Posterior vena cava (tissue), 2 donors: ENCODE results near the gene CALML3. TPM values are rescaled to one million over a fixed set of nuclear protein-coding genes. Genes with fewer than 3 reads are reported as not detected.

ENCODE experiments used
- DNase-seq: peaks from one replicate; pipeline ENCODE4 v3.0.0-alpha.2; 2020; ENCODE audit warnings: low spot score
- intact Hi-C, 2 donors: fragments of 100-400 bp; cut with DNase I; formaldehyde crosslinking; loops; one replicate each; pipeline versions ENCODE4 v1.14.1 to v1.14.2; 2022 to 2023
- total RNA-seq, 2 donors: library from RNA; stranded (reverse); fragmentation: NEBNext Ultra II Directional; extraction: Animal tissue kit (Norgen Biotek cat#: 25700); gene quantifications; one replicate each; pipeline ENCODE4 v1.2.1, GENCODE V29; 2021
- donor health status: DM: yes; HTN: yes; CAD: no.
- donor health status: DM: yes; HTN: yes; CAD: no.

Gene CALML3
- total RNA-seq, 2 donors from 2014 or later, result not detected

DNA sequence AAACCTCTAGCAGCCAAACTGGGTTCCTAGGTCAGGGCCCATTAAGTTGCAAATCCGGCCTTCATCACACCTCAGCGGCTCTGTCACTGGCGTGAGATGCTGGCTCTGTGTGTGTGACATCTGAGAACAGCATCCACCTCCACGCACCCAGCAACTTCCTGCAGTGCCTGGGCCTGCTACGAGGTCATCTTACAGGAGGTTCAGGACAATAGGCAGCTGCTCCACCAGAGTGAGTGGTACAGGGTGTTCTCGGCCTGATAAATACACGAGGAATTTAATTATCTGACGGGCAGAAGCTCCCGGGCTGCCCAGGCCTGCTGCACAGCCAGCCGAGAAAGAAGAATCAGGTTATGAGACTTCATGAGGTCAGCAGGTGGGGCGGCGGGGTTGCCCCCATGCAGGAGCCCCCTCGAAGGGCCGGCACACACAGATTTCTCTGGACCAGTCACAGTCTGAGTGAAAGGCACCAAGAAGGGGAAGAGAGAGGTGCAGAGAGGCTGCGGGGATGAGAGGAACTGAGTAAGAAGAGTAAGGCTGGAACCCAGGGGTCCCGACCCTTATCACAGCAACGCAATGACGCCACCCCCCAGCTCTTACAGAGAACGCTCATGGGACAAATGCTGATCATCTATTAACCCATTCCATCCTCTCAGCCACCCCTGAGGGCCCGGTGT lies 49.3 kb downstream of the CALML3 start:
- intact Hi-C loops, result no loop called here

DNA sequence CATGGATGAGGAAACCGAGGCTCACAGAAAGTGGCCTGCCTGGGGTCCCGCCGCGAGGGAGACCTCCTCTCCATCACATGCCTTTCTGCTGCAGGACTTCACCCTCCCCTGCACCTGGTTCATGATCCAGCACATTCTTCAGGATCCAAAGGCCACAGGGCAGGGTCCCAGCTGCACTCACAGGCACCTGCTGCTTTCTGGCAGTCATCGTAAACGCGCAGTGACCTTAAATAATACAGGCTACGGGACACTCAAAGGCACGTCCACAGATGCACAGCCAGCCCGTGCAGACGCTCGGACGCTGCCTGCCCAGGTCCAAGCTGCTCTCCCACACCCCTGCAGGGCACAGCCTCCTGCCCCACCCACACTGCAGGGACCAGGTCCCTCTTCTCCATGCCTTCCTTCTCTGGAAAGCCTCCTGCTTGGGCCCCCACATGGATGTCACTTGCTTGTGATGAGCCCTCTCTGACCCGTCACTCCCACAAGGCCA lies 49.9 kb downstream of the CALML3 start:
- DNase-seq, result peak; percentile 38
- intact Hi-C loops, result no loop called here

More for the DNA sequence above, 49.3 kb downstream of the CALML3 start:
- DNase-seq, result peak; percentile 80

DNA sequence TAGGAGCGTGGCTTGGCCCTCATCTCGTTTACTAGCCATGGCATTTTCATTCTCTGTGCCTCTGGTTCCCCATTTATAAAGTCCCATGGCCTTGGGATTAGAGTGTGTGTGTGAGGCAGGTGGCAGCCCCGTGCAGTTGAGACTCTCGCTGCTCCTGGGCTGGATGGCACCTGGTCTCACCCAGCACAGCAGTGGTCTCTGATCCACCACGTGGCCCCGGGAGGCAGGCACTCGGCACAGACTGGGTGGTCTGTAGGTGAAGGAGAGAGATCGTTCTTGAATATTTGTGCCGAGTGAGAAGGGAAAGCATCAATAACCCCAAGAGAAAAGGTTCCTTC lies 50.4 kb downstream of the CALML3 start:
- intact Hi-C loops, result no loop called here

DNA sequence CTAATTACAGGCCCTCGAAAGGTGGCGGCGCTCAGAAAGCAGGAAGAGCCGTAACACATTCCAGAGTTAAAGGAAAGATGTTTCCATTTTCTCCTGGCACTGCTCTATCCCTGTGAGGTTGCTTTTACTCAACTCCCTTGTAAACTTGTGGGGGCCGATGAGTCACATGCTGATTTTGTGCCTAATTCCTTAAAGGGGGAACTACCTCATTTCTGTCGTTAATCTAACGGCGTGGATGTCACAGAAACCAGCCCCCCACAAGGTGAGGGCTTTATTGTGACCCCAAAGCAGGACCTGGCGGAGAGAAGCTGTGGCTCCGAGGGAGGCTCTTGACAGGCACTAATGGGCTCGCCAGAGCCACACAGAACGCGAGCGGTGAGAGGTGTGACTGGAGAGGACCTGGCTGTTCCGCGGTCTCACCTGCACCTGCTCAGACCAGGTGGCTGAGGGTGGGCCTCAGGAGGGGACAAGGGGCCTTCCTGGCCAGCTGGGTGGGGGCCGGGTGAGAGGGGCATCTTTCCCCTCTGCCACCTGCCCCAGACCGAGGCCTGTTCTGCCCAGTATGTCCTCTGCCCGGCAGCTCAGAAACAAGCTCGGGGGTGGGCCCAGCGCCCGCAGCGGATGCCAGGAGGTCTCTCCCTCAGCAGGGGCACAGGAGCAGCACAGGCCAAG lies 50.9 kb downstream of the CALML3 start:
- peak; percentile 75 for DNase-seq
- intact Hi-C loops, result no loop called here

More for the DNA sequence above, 50.4 kb downstream of the CALML3 start:
- DNase-seq, result peak; percentile 54

DNA sequence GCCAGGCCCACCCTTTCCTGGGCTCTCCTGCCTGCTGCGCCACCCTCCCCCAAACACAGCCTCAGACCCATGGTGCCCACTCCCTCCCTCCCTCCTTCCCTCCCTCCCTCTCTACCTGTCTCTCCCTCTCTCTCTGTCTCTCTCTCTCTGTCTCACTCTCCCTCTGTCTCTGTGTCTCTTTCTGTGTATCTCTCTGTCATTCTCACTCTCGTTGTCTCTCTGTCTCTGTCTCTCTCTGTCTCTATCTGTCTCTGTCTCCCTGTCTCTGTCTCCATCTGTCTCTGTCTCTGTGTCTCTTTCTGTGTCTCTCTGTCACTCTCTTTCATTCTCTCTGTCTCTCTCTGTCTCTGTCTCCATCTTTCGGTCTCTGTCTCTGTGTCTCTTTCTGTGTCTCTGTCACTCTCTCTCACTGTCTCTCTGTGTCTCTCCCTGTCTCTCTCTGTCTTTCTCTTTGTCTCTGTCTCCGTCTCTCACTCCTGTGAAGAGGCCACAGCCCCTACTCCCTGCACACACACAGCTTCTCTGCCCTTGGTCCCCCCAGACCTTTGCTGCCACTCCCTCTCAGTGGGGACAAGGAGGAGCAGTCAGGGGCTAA lies 51.5 kb downstream of the CALML3 start:
- intact Hi-C loops, result no loop called here

More for the DNA sequence above, 51.5 kb downstream of the CALML3 start:
- DNase-seq, result no peak

Other genes with a start within 250 kb of the CALML3 start
- gene UCN3, start 160.0 kb upstream of the CALML3 start, total RNA-seq, result not detected
- gene TUBAL3, start 120.1 kb upstream of the CALML3 start, total RNA-seq, result not detected
- gene NET1, start 112.4 kb upstream of the CALML3 start, total RNA-seq, result 100 to 1,000 TPM in 1 of 2 donors, 10 to 100 TPM in 1; 99.3 to 113 TPM
- gene CALML5, start 25.4 kb upstream of the CALML3 start, total RNA-seq, result not detected
- gene ASB13, start 141.6 kb downstream of the CALML3 start, total RNA-seq, result 10 to 100 TPM; 19.7 to 21.6 TPM
- gene TASOR2, start 159.9 kb downstream of the CALML3 start, total RNA-seq, result 10 to 100 TPM; 57.5 to 59.6 TPM